Measurements from ENCODE around the gene SSH2. TPM values are rescaled to one million over a fixed set of nuclear protein-coding genes. Genes with fewer than 3 reads are reported as not detected.
"Not testable (repeated sequence)": the region's sequence is repeated elsewhere in the genome, so short reads cannot be mapped to it uniquely, and the experiment has no call there.

The SSH2 gene
- 10 to 100 TPM; 32.6 to 36.1 TPM for total RNA-seq

GRCh38 chr17:29929533-29930408 lies at the start of gene SSH2:
Gene SSH2 (minus strand): TSS chr17:29930228. CDS start chr17:29930000, 228 bp downstream.
- CTCF ChIA-PET, result interaction anchor here (0.7 to 3.3 kb wide), 24 partner anchors 8 to 639 kb away, joined by 3 to 178 read pairs (median 6); partner anchors contain the start of genes ANKRD13B and EFCAB5
- no peaks in the 10 kb centered on the region for H3K9me3 Mint-ChIP-seq (ENCODE audit: low read depth)
- H3K4me1 Mint-ChIP-seq, result peaks cover 30% of the 10 kb centered on the region
- H3K36me3 Mint-ChIP-seq (ENCODE audit: low read depth), result peaks cover 2% of the 10 kb centered on the region
- POLR2A ChIA-PET, result interaction anchor here (0.6 to 1.4 kb wide), 4 partner anchors 88 to 313 kb away, joined by 3 to 5 read pairs (median 4); no protein-coding TSS in a partner anchor
- H3K27me3 Mint-ChIP-seq, result no peaks in the 10 kb centered on the region
- intact Hi-C loops (cut with DNase I, micrococcal nuclease), result loop anchor here (1.0 to 5.0 kb wide), 10 partner anchors 63 to 635 kb away; partner anchors contain the start of genes GIT1 (in 1 of the 2), NSRP1 (in 1 of the 2), NUFIP2 (in 1 of the 2) and TP53I13 (in 1 of the 2)
- ATAC-seq, result peak; percentile 77
- peak; percentile 94 for DNase-seq
- H3K27ac Mint-ChIP-seq, result no peak within 1 kb of the TSS
- H3K4me3 Mint-ChIP-seq, result no peak within 1 kb of the TSS

- Mint-ChIP-seq H3K9me3 (ENCODE audit: low read depth) (no peaks in the 10 kb centered on the region), H3K27ac (no peak overlapping the region), H3K27me3 (no peaks in the 10 kb centered on the region), H3K4me1 (no peaks in the 10 kb centered on the region), H3K4me3 (no peak overlapping the region), H3K36me3 (ENCODE audit: low read depth) (no peaks in the 10 kb centered on the region)
- ATAC-seq, result no peak
- no peak for DNase-seq
- CTCF ChIA-PET, result no interaction called here
- intact Hi-C loops (cut with DNase I, micrococcal nuclease), result no loop called here
- POLR2A ChIA-PET, result no interaction called here
Measured at GRCh38 chr17:29977836-29978235, 47.8 kb upstream of the SSH2 start.

GRCh38 chr17:29973005-29973404 lies 43.0 kb upstream of the SSH2 start:
- intact Hi-C loops (cut with DNase I, micrococcal nuclease), result no loop called here
- ATAC-seq, result no peak
- CTCF ChIA-PET, result interaction anchor here (1.2 kb wide), 1 partner anchor 120 kb away, joined by 3 read pairs; no protein-coding TSS in a partner anchor

GRCh38 chr17:29972277-29972676 lies 42.2 kb upstream of the SSH2 start:
- no peak overlapping the region for H3K27ac Mint-ChIP-seq

More at GRCh38 chr17:29973005-29973404, 43.0 kb upstream of the SSH2 start:
- Mint-ChIP-seq H3K27me3 (no peaks in the 10 kb centered on the region), H3K36me3 (ENCODE audit: low read depth) (no peaks in the 10 kb centered on the region), H3K27ac (no peak overlapping the region), H3K9me3 (ENCODE audit: low read depth) (no peaks in the 10 kb centered on the region), H3K4me1 (no peaks in the 10 kb centered on the region), H3K4me3 (no peak overlapping the region)
- POLR2A ChIA-PET, result no interaction called here
- DNase-seq, result no peak

GRCh38 chr17:29968271-29968670 lies 38.2 kb upstream of the SSH2 start:
- Mint-ChIP-seq H3K4me1 (no peaks in the 10 kb centered on the region), H3K27me3 (no peaks in the 10 kb centered on the region), H3K9me3 (ENCODE audit: low read depth) (peaks cover 3% of the 10 kb centered on the region), H3K4me3 (no peak overlapping the region), H3K36me3 (ENCODE audit: low read depth) (no peaks in the 10 kb centered on the region), H3K27ac (no peak overlapping the region)
- intact Hi-C loops (cut with DNase I, micrococcal nuclease), result no loop called here
- no peak for DNase-seq
- ATAC-seq, result no peak
- POLR2A ChIA-PET, result no interaction called here
- CTCF ChIA-PET, result no interaction called here

More at GRCh38 chr17:29972277-29972676, 42.2 kb upstream of the SSH2 start:
- DNase-seq (no peak), ATAC-seq (no peak)
- no peaks in the 10 kb centered on the region for H3K4me1 Mint-ChIP-seq
- ChIA-PET CTCF (no interaction called here), POLR2A (no interaction called here)
- H3K4me3 Mint-ChIP-seq, result no peak overlapping the region
- H3K36me3 Mint-ChIP-seq (ENCODE audit: low read depth), result no peaks in the 10 kb centered on the region
- H3K9me3 Mint-ChIP-seq (ENCODE audit: low read depth), result no peaks in the 10 kb centered on the region
- H3K27me3 Mint-ChIP-seq, result no peaks in the 10 kb centered on the region
- intact Hi-C loops (cut with DNase I, micrococcal nuclease), result no loop called here

- intact Hi-C loops (cut with DNase I, micrococcal nuclease), result no loop called here
- H3K4me3 Mint-ChIP-seq, result no peak overlapping the region
- CTCF ChIA-PET, result interaction anchor here (0.7 to 1.8 kb wide), 2 partner anchors 175 to 183 kb away, joined by 4 to 7 read pairs; no protein-coding TSS in a partner anchor
- H3K9me3 Mint-ChIP-seq (ENCODE audit: low read depth), result peaks cover 3% of the 10 kb centered on the region
- no peak for ATAC-seq
- no peak for DNase-seq
- H3K27me3 Mint-ChIP-seq, result no peaks in the 10 kb centered on the region
- POLR2A ChIA-PET, result no interaction called here
- no peak overlapping the region for H3K27ac Mint-ChIP-seq
- H3K36me3 Mint-ChIP-seq (ENCODE audit: low read depth), result no peaks in the 10 kb centered on the region
- H3K4me1 Mint-ChIP-seq, result no peaks in the 10 kb centered on the region
Measured at GRCh38 chr17:29962656-29963055, 32.6 kb upstream of the SSH2 start.

- no peaks in the 10 kb centered on the region for H3K27me3 Mint-ChIP-seq
- H3K9me3 Mint-ChIP-seq (ENCODE audit: low read depth), result peaks cover 3% of the 10 kb centered on the region
- H3K4me1 Mint-ChIP-seq, result no peaks in the 10 kb centered on the region
- ATAC-seq (no peak), DNase-seq (no peak)
- H3K27ac Mint-ChIP-seq, result no peak overlapping the region
- no peaks in the 10 kb centered on the region for H3K36me3 Mint-ChIP-seq (ENCODE audit: low read depth)
- POLR2A ChIA-PET, result no interaction called here
- no peak overlapping the region for H3K4me3 Mint-ChIP-seq
- CTCF ChIA-PET, result interaction anchor here (1.4 to 1.8 kb wide), 2 partner anchors 29 to 152 kb away, joined by 3 to 4 read pairs; no protein-coding TSS in a partner anchor
- intact Hi-C loops (cut with DNase I, micrococcal nuclease), result no loop called here
Measured at GRCh38 chr17:29959658-29960337, 29.8 kb upstream of the SSH2 start.

GRCh38 chr17:29958947-29959657 lies 29.1 kb upstream of the SSH2 start:
- Mint-ChIP-seq H3K4me3 (no peak overlapping the region), H3K4me1 (no peaks in the 10 kb centered on the region), H3K27me3 (no peaks in the 10 kb centered on the region), H3K36me3 (ENCODE audit: low read depth) (no peaks in the 10 kb centered on the region), H3K27ac (no peak overlapping the region), H3K9me3 (ENCODE audit: low read depth) (no peaks in the 10 kb centered on the region)
- CTCF ChIA-PET, result interaction anchor here (1.4 to 1.8 kb wide), 2 partner anchors 28 to 151 kb away, joined by 3 to 4 read pairs; no protein-coding TSS in a partner anchor
- DNase-seq, result no peak
- no peak for ATAC-seq
- POLR2A ChIA-PET, result no interaction called here
- intact Hi-C loops (cut with DNase I, micrococcal nuclease), result no loop called here

GRCh38 chr17:29957488-29957887 lies 27.5 kb upstream of the SSH2 start:
- H3K4me1 Mint-ChIP-seq; H3K9me3 Mint-ChIP-seq (ENCODE audit: low read depth); H3K4me3 Mint-ChIP-seq; DNase-seq; H3K36me3 Mint-ChIP-seq (ENCODE audit: low read depth); POLR2A ChIA-PET; ATAC-seq; H3K27ac Mint-ChIP-seq; H3K27me3 Mint-ChIP-seq; intact Hi-C loops (cut with DNase I, micrococcal nuclease): not testable (repeated sequence)
- CTCF ChIA-PET, result interaction anchor here (2.3 kb wide), 1 partner anchor 27 kb away, joined by 9 read pairs; the partner anchor contains the start of gene SSH2

GRCh38 chr17:29956225-29956624 lies 26.2 kb upstream of the SSH2 start:
- Mint-ChIP-seq H3K4me3 (no peak overlapping the region), H3K9me3 (ENCODE audit: low read depth) (peaks cover 6% of the 10 kb centered on the region), H3K27me3 (no peaks in the 10 kb centered on the region), H3K36me3 (ENCODE audit: low read depth) (no peaks in the 10 kb centered on the region), H3K27ac (no peak overlapping the region), H3K4me1 (no peaks in the 10 kb centered on the region)
- ATAC-seq (no peak), DNase-seq (no peak)
- ChIA-PET CTCF (interaction anchor here (0.6 to 2.3 kb wide), 6 partner anchors 9 to 148 kb away, joined by 3 to 9 read pairs (median 4); partner anchors contain the start of gene SSH2), POLR2A (interaction anchor here (0.7 kb wide), 1 partner anchor 338 kb away, joined by 4 read pairs; no protein-coding TSS in a partner anchor)
- intact Hi-C loops (cut with DNase I, micrococcal nuclease), result no loop called here

GRCh38 chr17:29954405-29954804 lies 24.4 kb upstream of the SSH2 start:
- POLR2A ChIA-PET, result no interaction called here
- no peak for DNase-seq
- intact Hi-C loops (cut with DNase I, micrococcal nuclease), result no loop called here
- Mint-ChIP-seq H3K36me3 (ENCODE audit: low read depth) (no peaks in the 10 kb centered on the region), H3K27ac (no peak overlapping the region), H3K9me3 (ENCODE audit: low read depth) (peaks cover 6% of the 10 kb centered on the region), H3K27me3 (no peaks in the 10 kb centered on the region), H3K4me3 (no peak overlapping the region), H3K4me1 (no peaks in the 10 kb centered on the region)
- CTCF ChIA-PET, result interaction anchor here (1.0 kb wide), 1 partner anchor 147 kb away, joined by 3 read pairs; no protein-coding TSS in a partner anchor
- ATAC-seq, result no peak
